GM12874 (cell line): ENCODE data around the gene RTP3.

ENCODE experiments used
- TF ChIP-seq, protein P1 (sequence below): IDR thresholded peaks from 2 replicates; pipeline ENCODE4 v1.5.1; 2011; ENCODE audit warnings: low read depth, mild to moderate bottlenecking, control low read depth, low read length, moderate library complexity; ENCODE audit not compliant: insufficient read depth

The RTP3 gene

DNA sequence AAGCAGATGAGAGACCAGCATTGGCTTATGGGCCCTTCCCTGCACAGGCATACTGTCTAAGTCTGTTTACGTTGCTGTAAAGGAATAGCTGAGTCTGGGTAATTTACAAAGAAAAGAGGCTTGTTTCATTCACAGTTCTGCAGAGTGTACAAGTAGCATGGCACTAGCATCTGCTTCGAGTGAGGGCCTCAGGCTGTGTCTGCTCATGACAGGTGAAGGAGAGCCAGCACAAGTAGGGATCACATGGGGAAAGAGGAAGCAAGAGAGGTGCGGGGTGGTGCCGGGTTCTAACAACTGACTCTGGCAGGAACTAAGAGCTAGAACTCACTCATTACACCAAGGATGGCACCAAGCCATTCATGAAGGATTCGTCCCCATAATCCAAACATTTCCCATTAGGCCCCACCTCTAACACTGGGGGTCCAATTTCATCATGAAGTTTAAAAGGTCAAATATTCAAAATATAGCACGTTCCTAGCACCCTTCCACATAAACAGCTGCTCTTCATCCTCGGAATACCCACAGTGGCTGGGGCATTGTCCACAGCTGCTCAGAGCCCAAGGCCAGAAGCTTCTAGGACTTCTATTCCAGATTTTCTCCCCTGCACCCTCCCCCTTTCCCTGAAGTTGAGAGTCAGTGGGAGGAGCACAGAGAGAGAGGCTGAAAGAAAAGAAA, 5.6 kb downstream of the RTP3 start:
- TF ChIP-seq, protein P1, sequence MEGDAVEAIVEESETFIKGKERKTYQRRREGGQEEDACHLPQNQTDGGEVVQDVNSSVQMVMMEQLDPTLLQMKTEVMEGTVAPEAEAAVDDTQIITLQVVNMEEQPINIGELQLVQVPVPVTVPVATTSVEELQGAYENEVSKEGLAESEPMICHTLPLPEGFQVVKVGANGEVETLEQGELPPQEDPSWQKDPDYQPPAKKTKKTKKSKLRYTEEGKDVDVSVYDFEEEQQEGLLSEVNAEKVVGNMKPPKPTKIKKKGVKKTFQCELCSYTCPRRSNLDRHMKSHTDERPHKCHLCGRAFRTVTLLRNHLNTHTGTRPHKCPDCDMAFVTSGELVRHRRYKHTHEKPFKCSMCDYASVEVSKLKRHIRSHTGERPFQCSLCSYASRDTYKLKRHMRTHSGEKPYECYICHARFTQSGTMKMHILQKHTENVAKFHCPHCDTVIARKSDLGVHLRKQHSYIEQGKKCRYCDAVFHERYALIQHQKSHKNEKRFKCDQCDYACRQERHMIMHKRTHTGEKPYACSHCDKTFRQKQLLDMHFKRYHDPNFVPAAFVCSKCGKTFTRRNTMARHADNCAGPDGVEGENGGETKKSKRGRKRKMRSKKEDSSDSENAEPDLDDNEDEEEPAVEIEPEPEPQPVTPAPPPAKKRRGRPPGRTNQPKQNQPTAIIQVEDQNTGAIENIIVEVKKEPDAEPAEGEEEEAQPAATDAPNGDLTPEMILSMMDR, result no peak

DNA sequence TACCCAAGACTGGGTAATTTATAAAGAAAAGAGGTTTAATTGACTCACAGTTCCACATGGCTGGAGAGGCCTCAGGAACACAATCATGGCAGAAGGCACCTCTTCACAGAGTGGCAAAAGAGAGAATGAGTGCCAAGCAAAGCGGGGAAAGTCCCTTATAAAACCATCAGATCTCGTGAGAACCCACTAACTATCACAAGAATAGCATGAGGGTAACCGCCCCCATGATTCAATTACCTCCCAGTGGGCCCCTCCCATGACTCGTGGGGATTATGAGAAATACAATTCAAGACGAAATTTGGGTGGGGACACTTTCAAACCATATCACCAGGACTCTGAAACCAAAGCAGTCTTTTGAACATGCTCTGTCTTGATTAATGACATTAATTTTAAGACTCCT, 7.0 kb downstream of the RTP3 start:
- TF ChIP-seq, protein P1, result no peak

DNA sequence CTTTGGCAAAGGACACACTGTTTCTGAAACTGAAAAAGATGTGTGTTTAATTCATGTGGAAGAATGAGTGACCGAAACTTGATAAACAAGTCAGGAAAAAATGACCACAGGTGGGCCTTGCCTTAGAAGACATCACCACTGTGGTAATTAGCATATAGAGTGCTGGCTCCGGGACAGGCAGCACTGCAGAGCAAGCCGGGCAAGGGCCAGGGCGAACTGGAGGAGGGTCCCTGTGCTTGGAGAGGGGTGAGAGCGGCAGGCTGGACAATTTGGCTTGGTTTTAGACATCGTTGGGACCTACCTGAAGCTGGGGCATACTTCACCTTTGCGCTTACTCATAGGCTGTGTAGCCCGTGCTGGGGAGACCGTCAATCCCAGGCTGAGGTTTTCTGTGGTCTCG, 8.2 kb downstream of the RTP3 start:
- TF ChIP-seq, protein P1, result no peak

DNA sequence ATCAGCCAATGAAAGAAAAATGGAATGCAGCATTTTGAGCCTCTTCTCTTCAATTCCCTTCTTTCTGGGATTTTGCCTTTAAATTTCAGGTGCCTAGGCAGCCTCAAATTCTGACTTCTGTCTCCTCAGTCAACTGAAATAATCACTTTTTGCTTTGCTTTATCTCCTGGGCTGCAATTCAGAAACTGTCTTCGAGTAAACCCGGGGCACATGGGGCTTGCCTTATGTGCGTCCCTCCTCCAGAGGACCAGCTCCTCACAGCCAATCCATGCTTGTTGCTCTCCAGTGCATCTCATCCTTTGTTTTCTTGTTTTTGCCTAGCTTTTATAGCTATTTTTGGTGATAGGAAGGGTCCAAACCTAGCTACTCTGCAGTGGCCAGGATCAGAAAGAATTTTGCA, 8.8 kb downstream of the RTP3 start:
- TF ChIP-seq, protein P1, result no peak

DNA sequence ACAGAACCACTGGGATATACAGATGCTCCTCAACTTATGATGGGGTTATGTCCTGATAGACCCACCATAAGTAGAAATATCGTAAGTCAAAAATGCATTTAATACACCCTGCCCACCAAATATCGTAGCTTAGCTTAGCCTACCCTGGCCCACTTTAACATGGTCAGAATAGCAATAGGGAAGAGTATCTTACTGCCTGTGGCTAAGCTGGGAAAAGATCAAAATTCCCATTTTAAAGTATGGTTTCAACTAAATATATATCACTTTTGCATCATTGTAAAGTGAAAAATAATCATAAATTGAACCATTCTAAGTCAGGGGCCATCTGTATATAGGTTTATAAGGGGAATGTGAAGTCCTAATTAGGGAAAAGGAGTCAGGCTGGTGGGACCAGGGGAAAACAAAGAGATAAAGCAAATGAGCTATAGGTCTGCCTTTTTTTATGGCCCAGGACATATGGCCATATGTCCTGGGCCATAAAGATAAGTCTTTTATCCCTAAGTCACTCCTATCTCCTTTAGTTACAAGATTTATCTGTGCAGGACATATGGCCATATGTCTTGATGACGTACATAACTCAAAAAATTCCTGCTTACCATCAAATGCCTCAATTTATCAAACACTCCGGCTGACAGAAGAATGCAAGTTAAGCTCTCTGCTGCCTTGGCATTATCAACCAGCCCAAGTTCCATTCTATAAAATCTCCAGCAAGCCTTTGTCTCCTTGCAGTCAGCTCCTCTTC, 11.2 kb downstream of the RTP3 start:
- TF ChIP-seq, protein P1, result no peak

DNA sequence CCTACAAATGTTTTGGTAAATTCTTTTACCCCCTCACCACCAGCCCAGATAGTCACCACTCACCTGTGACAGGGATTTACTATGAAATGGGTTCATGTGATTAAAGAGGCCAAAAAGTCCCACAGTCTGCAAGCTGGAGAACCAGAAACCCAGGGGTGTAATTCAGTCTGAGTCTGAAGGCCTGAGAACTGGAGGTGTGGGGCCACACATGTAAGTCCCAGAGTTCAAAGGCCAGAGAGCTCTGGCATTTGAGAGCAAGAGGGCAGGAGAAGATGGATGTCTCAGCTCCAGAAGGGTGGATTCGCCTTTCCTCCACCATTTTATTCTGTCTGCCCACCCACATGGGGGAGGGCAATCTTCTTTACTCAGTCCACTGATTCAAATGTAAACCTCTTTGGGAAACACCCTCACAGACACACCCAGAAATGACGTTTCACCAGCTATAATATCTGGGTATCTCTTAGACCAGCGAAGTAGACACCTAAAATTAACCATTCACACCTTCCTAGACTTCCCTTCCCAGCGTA, 11.9 kb downstream of the RTP3 start:
- TF ChIP-seq, protein P1, result no peak

DNA sequence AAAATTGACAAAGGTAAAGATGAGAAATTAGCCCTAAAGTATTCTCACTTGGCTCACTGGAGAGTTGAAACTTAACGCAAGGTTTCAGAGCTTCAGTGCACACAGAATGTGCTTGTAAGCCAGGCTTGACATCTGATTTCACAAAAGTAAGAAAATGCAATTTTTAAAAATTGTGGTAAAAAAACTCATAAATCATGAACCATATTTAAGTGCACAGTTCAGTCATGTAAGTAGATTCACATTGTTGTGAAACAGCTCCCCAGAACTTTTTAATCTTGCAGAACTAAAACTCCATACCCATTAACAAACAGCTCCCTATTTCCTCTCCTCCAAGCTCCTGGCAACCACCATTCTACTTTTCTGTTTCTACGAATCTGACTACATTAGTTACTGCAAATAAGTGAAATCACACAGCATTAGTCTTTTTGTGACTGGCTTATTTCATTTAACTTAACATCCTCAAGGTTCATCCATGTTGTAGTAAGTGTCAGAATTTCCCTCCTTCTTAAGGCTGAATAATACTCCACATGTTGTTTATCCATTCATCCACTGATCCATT, 14.5 kb downstream of the RTP3 start:
- TF ChIP-seq, protein P1, result no peak
